ENCODE results near the gene ZDHHC4.

Gene ZDHHC4

DNA sequence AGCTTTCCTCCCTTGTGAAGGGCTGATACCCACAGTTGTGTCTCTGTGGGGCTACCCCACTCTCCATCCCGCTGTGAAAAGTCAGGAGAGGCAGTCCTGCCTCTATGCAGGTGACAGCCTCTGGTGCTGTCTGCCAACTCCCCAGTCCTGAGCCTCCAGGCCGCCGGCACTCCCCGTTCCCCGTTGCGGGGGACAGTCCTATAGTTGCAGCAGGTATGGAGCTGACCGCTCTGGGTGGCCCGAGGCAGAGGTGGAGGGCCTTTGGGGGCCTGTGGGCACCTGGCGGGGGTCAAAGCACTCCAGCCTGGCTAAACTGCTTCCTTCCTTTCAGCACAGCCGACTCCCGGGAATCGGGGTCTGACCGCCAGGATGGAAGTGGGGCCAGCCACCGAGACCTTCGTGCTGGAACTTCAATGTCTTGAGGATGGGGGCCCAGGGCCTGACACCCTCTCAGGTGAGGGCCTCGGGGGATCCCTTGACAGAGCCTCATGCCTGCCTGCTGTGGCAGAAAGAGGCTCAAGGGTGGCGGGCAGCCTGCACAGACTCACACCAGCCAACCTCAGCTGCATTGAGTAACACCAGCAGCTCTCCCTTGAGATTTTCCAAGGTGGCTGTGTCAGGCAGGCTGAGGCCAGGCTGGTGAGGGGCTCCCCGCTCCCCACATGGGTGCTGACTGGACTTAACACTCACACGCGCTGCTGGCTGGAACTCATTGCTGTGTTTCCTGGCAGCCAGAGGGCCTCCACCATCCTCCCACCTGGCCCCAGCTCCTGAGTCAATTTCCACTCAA, 39.8 kb downstream of the ZDHHC4 start:
- Histone ChIP-seq H3K9me2 (replicated peaks; ENCODE audit: control insufficient read depth, low read length) (no peaks in the 10 kb centered on the region), H4K20me1 (ENCODE audit: control insufficient read depth, insufficient read depth, low read depth, low read length) (no peaks in the 10 kb centered on the region), H3K27me3 (ENCODE audit: control insufficient read depth, low read length) (peaks cover 59% of the 10 kb centered on the region), H3K27ac (ENCODE audit: low read depth, low read length) (no peak overlapping the region), H3K4me1 (ENCODE audit: control insufficient read depth, low read length) (no peaks in the 10 kb centered on the region), H3K4me2 (ENCODE audit: low read length) (no peak overlapping the region), H3K9me3 (ENCODE audit: control insufficient read depth, insufficient read depth, low read length) (no peaks in the 10 kb centered on the region), H3K36me3 (ENCODE audit: control insufficient read depth, low read length) (no peaks in the 10 kb centered on the region), H3K79me2 (ENCODE audit: control insufficient read depth, low read length) (no peaks in the 10 kb centered on the region), H3K4me3 (ENCODE audit: low read length) (no peak overlapping the region), H3F3A (ENCODE audit: control insufficient read depth, insufficient read depth) (no peaks in the 10 kb centered on the region)
- no peak for TF ChIP-seq EZH2phosphoT487 (IDR thresholded peaks at IDR 0.05; ENCODE audit: borderline replicate concordance, low read length)
- no peak for TF ChIP-seq CTCF (IDR thresholded peaks at IDR 0.05; ENCODE audit: low read depth, low read length, poor library complexity, severe bottlenecking)

DNA sequence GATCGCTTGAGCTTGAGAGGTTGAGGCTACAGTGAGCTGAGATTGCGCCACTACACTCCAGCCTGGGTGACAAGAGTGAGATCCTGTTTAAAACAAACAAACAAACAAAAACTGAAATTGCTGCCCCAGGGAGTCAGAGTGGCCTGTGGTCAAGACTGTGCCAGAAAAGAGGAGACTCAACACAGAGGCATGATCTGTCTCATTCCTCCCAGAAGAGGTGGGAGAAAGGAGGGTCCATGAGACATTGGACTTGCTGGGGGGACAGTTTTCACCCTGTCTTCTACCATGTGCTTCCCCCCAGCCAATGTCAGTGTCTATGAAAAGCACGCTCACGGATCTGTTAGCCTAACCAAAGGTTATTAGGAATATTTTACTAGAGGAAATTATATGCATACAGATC, 41.4 kb downstream of the ZDHHC4 start:
- peaks cover 58% of the 10 kb centered on the region for H3K27me3 ChIP-seq (ENCODE audit: control insufficient read depth, low read length)

DNA sequence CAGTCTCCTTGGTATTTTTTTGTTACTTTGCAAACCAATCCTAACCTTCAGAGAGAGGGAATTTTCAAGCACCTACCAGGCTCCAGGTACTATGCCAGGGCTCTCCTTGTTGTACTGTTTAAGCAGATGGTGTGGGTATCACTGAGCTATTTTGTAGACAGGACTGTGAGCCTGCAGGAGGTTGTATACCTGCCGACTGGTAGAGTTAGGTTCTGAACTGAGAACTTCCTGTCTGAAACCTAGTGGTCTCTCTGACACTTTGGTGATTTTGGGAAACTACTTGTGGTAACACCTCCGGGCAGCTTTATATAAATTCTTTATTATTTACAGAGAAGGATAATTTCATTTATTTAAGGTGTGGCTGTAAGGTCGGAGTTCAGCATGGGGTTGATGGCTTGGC, 42.7 kb downstream of the ZDHHC4 start:
- no peak overlapping the region for H3K4me2 ChIP-seq (ENCODE audit: low read length)
- no peaks in the 10 kb centered on the region for H3K79me2 ChIP-seq (ENCODE audit: control insufficient read depth, low read length)
- no peaks in the 10 kb centered on the region for H3F3A ChIP-seq (ENCODE audit: control insufficient read depth, insufficient read depth)
- H3K27me3 ChIP-seq (ENCODE audit: control insufficient read depth, low read length): peaks cover 45% of the 10 kb centered on the region
- no peaks in the 10 kb centered on the region for H3K36me3 ChIP-seq (ENCODE audit: control insufficient read depth, low read length)
- no peak overlapping the region for H3K4me3 ChIP-seq (ENCODE audit: low read length)
- H4K20me1 ChIP-seq (ENCODE audit: control insufficient read depth, insufficient read depth, low read depth, low read length): no peaks in the 10 kb centered on the region
- H3K9me3 ChIP-seq (ENCODE audit: control insufficient read depth, insufficient read depth, low read length): no peaks in the 10 kb centered on the region
- no peak for TF ChIP-seq EZH2phosphoT487 (IDR thresholded peaks at IDR 0.05; ENCODE audit: borderline replicate concordance, low read length)
- no peak for TF ChIP-seq CTCF (IDR thresholded peaks at IDR 0.05; ENCODE audit: low read depth, low read length, poor library complexity, severe bottlenecking)
- no peak overlapping the region for H3K27ac ChIP-seq (ENCODE audit: low read depth, low read length)
- peaks cover 11% of the 10 kb centered on the region for H3K4me1 ChIP-seq (ENCODE audit: control insufficient read depth, low read length)
- H3K9me2 ChIP-seq (replicated peaks; ENCODE audit: control insufficient read depth, low read length): no peaks in the 10 kb centered on the region

More for the DNA sequence above, 41.4 kb downstream of the ZDHHC4 start:
- H3F3A ChIP-seq (ENCODE audit: control insufficient read depth, insufficient read depth): no peaks in the 10 kb centered on the region
- H3K4me2 ChIP-seq (ENCODE audit: low read length): no peak overlapping the region
- no peaks in the 10 kb centered on the region for H4K20me1 ChIP-seq (ENCODE audit: control insufficient read depth, insufficient read depth, low read depth, low read length)
- H3K36me3 ChIP-seq (ENCODE audit: control insufficient read depth, low read length): no peaks in the 10 kb centered on the region
- H3K4me1 ChIP-seq (ENCODE audit: control insufficient read depth, low read length): peaks cover 2% of the 10 kb centered on the region
- TF ChIP-seq EZH2phosphoT487 (IDR thresholded peaks at IDR 0.05; ENCODE audit: borderline replicate concordance, low read length): no peak
- TF ChIP-seq CTCF (IDR thresholded peaks at IDR 0.05; ENCODE audit: low read depth, low read length, poor library complexity, severe bottlenecking): no peak
- H3K27ac ChIP-seq (ENCODE audit: low read depth, low read length): no peak overlapping the region
- H3K9me3 ChIP-seq (ENCODE audit: control insufficient read depth, insufficient read depth, low read length): no peaks in the 10 kb centered on the region
- no peaks in the 10 kb centered on the region for H3K9me2 ChIP-seq (replicated peaks; ENCODE audit: control insufficient read depth, low read length)
- no peak overlapping the region for H3K4me3 ChIP-seq (ENCODE audit: low read length)
- no peaks in the 10 kb centered on the region for H3K79me2 ChIP-seq (ENCODE audit: control insufficient read depth, low read length)

Measured in DOHH2 (cell line).